Measurements from ENCODE around the gene PLXNC1. TPM values are rescaled to one million over a fixed set of nuclear protein-coding genes. Genes with fewer than 3 reads are reported as not detected.
"Not testable (repeated sequence)": the region's sequence is repeated elsewhere in the genome, so short reads cannot be mapped to it uniquely, and the experiment has no call there.

The PLXNC1 gene
- total and polyA plus RNA-seq, 9 of the 15 experiments (the other 6 are each of a cell fraction or from before 2014, with no cell fraction given) = 0.08 to 0.87 (median 0.28) TPM

- WGBS (ENCODE audit: insufficient coverage, low coverage, missing lambda C conversion rate) = 94% methylated on average over 1 of the region's 1 CpG
- peaks cover 38% of the 10 kb centered on the region for H3K36me3 ChIP-seq (ENCODE audit: control insufficient read depth, insufficient read depth, low read length)
- no peak for TF ChIP-seq SREBF2 (CRISPR knock-in tag; IDR thresholded peaks at IDR 0.05)
- no peak for TF ChIP-seq SPI1 (IDR thresholded peaks at IDR 0.05; ENCODE audit: borderline replicate concordance, low read depth, low read length)
- H3K9me1 ChIP-seq (ENCODE audit: control insufficient read depth, insufficient read depth, low read length) = no peaks in the 10 kb centered on the region
- H2AFZ ChIP-seq (ENCODE audit: low read depth, low read length) = no peak overlapping the region
- ChIA-PET POLR2A (no interaction called here), CTCF (ENCODE audit: low intra/inter-chr PET ratio) (no interaction called here)
- DNase-seq (ENCODE audit: extremely low read depth in 1 of 4, low spot score in 3 of 4) = no peak
- H3K4me3 ChIP-seq = no peak overlapping the region
- ATAC-seq = no peak
- no peaks in the 10 kb centered on the region for H3K4me1 ChIP-seq (replicated peaks in 1 of 2; ENCODE audit: control insufficient read depth in 2 of 2, insufficient read depth in 2 of 2, low read length in 2 of 2)
- no peak overlapping the region for H3K9ac ChIP-seq (ENCODE audit: insufficient read depth in 1 of 2, low read depth in 2 of 2, low read length in 2 of 2)
- in situ Hi-C loops (cut with MboI) (no loop called here), intact Hi-C loops (cut with micrococcal nuclease) (no loop called here)
- no TSS peak for BruUV-seq (replicated peaks)
- H3K27ac ChIP-seq (ENCODE audit: extremely low read depth, low read depth, low read length) = no peak overlapping the region
- H3K27me3 ChIP-seq (ENCODE audit: control insufficient read depth in 2 of 2, insufficient read depth in 2 of 2, low read length in 2 of 2) = no peaks in the 10 kb centered on the region
- H3K9me3 ChIP-seq (replicated peaks; ENCODE audit: control insufficient read depth, insufficient read depth, low read depth, low read length) = no peaks in the 10 kb centered on the region
- FAIRE-seq = no peak
- H4K20me1 ChIP-seq (replicated peaks; ENCODE audit: control insufficient read depth, insufficient read depth, low read length) = no peaks in the 10 kb centered on the region
- no peaks in the 10 kb centered on the region for H3K79me2 ChIP-seq (ENCODE audit: control insufficient read depth, insufficient read depth, low read length)
- no peak overlapping the region for H3K4me2 ChIP-seq (ENCODE audit: insufficient read depth, low read length)
Measured at GRCh38 chr12:94312378-94312777, 164.0 kb downstream of the PLXNC1 start.

- H3K79me2 ChIP-seq (ENCODE audit: control insufficient read depth, insufficient read depth, low read length); POLR2A ChIA-PET; CTCF ChIA-PET (ENCODE audit: low intra/inter-chr PET ratio); DNase-seq (ENCODE audit: extremely low read depth in 1 of 4, low spot score in 3 of 4); intact Hi-C loops (cut with micrococcal nuclease); H3K9me1 ChIP-seq (ENCODE audit: control insufficient read depth, insufficient read depth, low read length); H2AFZ ChIP-seq (ENCODE audit: low read depth, low read length); H3K36me3 ChIP-seq (ENCODE audit: control insufficient read depth, insufficient read depth, low read length); ATAC-seq; H3K9me3 ChIP-seq (replicated peaks; ENCODE audit: control insufficient read depth, insufficient read depth, low read depth, low read length); H3K4me3 ChIP-seq; FAIRE-seq; BruUV-seq (replicated peaks); in situ Hi-C loops (cut with MboI); H3K4me2 ChIP-seq (ENCODE audit: insufficient read depth, low read length); H3K27me3 ChIP-seq (ENCODE audit: control insufficient read depth in 2 of 2, insufficient read depth in 2 of 2, low read length in 2 of 2); H3K27ac ChIP-seq (ENCODE audit: extremely low read depth, low read depth, low read length); H3K9ac ChIP-seq (ENCODE audit: insufficient read depth in 1 of 2, low read depth in 2 of 2, low read length in 2 of 2); H4K20me1 ChIP-seq (replicated peaks; ENCODE audit: control insufficient read depth, insufficient read depth, low read length); H3K4me1 ChIP-seq (replicated peaks in 1 of 2; ENCODE audit: control insufficient read depth in 2 of 2, insufficient read depth in 2 of 2, low read length in 2 of 2): not testable (repeated sequence)
- peak; percentile 51 for TF ChIP-seq ZNF146 (CRISPR knock-in tag; IDR thresholded peaks at IDR 0.05; ENCODE audit: unreplicated experiment)
- WGBS (ENCODE audit: insufficient coverage, low coverage, missing lambda C conversion rate) = 82% methylated on average over 2 of the region's 2 CpGs
Measured at GRCh38 chr12:94316600-94316999, 168.2 kb downstream of the PLXNC1 start.

All from K562 (cell line).